Measurements from ENCODE around the gene COPA.

DNA sequence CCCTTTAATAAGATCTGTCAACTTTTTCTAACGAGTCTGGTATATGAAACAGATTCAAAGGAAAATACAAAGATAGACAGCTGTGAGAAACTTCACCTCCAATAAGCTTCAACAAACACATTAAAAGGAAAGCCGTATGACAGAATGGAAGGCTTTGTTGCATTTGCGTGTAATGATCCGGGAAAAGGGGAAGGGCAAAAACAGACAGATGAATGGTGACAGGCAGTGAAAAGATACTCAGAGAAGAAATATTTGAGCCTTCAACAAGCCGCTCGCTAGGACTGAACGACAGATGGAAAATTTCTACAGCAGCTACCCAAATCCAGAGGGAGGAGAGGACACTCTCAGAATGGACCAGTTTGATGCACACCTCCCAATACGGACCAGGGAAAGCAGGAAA, 14.9 kb downstream of the COPA start:
- TF ChIP-seq, protein P1, sequence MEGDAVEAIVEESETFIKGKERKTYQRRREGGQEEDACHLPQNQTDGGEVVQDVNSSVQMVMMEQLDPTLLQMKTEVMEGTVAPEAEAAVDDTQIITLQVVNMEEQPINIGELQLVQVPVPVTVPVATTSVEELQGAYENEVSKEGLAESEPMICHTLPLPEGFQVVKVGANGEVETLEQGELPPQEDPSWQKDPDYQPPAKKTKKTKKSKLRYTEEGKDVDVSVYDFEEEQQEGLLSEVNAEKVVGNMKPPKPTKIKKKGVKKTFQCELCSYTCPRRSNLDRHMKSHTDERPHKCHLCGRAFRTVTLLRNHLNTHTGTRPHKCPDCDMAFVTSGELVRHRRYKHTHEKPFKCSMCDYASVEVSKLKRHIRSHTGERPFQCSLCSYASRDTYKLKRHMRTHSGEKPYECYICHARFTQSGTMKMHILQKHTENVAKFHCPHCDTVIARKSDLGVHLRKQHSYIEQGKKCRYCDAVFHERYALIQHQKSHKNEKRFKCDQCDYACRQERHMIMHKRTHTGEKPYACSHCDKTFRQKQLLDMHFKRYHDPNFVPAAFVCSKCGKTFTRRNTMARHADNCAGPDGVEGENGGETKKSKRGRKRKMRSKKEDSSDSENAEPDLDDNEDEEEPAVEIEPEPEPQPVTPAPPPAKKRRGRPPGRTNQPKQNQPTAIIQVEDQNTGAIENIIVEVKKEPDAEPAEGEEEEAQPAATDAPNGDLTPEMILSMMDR (IDR thresholded peaks at IDR 0.05 in 8 of 11, conservative IDR thresholded peaks at IDR 0.05 in 3 of 11), result no peak
- TF ChIP-seq POLR2A (IDR thresholded peaks at IDR 0.05), result no peak
